ENCODE results near the gene TSPAN18.

DNA sequence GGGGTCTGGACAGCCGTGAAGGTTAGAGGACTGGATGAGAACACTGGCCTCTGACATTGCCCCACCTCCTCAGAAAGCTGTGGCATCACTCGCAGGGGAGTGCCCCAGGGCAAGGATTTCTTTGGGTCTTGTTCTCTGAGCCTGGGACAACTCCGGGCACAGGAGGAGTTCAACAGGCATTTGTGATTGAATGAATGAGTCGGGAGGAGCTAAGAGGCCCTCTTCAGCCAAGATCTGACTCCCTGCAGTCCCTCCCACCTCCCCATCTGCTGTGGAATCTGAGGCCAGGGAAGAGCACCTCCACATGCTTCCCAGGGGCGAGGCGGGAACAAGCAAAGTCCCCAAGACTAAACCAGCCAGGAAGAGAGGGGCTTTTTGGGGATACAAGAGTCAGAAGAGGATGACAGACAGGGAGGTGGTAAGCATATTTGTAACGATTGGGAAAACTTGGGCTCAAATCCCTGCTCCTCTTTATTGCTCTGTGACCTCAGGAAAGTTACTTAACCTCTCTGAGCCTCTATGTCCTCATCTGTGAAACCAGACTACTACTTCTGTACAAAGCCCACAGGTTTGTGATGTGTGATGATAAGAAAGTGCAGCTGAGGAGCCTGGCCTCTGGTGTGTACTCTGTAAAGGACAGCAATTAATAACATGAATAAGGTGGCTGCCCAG is 217.6 kb downstream of the TSPAN18 start:
- no peak for TF ChIP-seq YY1 (IDR thresholded peaks at IDR 0.05; ENCODE audit: insufficient read depth, insufficient read length)
- TF ChIP-seq ZNF274 (IDR thresholded peaks at IDR 0.05; ENCODE audit: low read depth, low read length) = no peak
- no peak for TF ChIP-seq SUZ12 (IDR thresholded peaks at IDR 0.05; ENCODE audit: extremely low read depth, insufficient read depth, insufficient read length)
